Vagina (tissue), 2 donors: ENCODE measurements around the gene FBXL7.

Experiments
- POLR2A ChIP-seq, 2 donors: fragments of 450-650 bp; IDR thresholded peaks; one replicate each; pipeline ENCODE4 v1.6.1; 2017; ENCODE audit warnings: antibody characterized with exemption in 2 of 2, mild to moderate bottlenecking in 2 of 2, moderate library complexity in 2 of 2
- POLR2AphosphoS5 ChIP-seq, 2 donors: sonication (generic); formaldehyde crosslinking; IDR thresholded peaks; one replicate each; pipeline ENCODE4 v1.9.0; 2017; ENCODE audit warnings: antibody characterized with exemption in 2 of 2, mild to moderate bottlenecking in 2 of 2, low read depth in 1 of 2; ENCODE audit not compliant: insufficient read depth in 1 of 2
- TF ChIP-seq, protein P1 (sequence below), 3 experiments: fragments of 450-650 bp in 2 of 3; fragments of 200-600 bp in 1 of 3; sonication (generic) in 1 of 3; IDR thresholded peaks; one replicate each; pipeline ENCODE4 v1.5.1; 2017 to 2019; ENCODE audit warnings: antibody characterized with exemption in 3 of 3, mild to moderate bottlenecking in 2 of 3, moderate library complexity in 2 of 3

DNA sequence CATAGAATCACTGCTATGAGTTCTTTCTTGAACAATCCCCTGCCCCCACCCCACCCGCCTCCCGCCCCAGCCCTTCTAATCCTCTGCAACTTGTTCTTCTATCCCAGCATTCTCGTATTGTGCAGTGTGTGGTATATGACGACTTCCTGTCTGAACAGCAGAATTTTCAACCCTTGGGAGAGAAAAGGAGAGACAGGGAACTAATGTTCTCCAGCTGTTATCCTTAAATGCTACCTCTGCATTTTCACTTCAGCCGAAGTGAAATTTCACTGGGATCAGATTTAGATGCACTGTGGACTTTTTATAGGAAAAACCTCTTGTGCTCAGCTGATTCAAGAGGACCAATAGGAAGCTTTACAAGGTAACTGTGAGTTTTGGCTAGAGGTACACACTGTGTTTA is 2.2 kb downstream of the FBXL7 start:
- TF ChIP-seq, protein P1, sequence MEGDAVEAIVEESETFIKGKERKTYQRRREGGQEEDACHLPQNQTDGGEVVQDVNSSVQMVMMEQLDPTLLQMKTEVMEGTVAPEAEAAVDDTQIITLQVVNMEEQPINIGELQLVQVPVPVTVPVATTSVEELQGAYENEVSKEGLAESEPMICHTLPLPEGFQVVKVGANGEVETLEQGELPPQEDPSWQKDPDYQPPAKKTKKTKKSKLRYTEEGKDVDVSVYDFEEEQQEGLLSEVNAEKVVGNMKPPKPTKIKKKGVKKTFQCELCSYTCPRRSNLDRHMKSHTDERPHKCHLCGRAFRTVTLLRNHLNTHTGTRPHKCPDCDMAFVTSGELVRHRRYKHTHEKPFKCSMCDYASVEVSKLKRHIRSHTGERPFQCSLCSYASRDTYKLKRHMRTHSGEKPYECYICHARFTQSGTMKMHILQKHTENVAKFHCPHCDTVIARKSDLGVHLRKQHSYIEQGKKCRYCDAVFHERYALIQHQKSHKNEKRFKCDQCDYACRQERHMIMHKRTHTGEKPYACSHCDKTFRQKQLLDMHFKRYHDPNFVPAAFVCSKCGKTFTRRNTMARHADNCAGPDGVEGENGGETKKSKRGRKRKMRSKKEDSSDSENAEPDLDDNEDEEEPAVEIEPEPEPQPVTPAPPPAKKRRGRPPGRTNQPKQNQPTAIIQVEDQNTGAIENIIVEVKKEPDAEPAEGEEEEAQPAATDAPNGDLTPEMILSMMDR (IDR thresholded peaks at IDR 0.05): no peak
- TF ChIP-seq POLR2A (IDR thresholded peaks at IDR 0.05): no peak
- no peak for TF ChIP-seq POLR2AphosphoS5 (IDR thresholded peaks at IDR 0.05; ENCODE audit: insufficient read depth in 1 of 2, low read depth in 1 of 2)
